NCI-H1417 treated with DMSO at 0.1 percent for 48 hours (cell line): ENCODE results near the gene AMD1.
"Not testable (repeated sequence)": the region's sequence is repeated elsewhere in the genome, so short reads cannot be mapped to it uniquely, and the experiment has no call there.

Source experiments
- DNase-seq: peaks from one replicate; lab custom pipeline; 2025; lab: John Stamatoyannopoulos, UW

Gene AMD1

DNA sequence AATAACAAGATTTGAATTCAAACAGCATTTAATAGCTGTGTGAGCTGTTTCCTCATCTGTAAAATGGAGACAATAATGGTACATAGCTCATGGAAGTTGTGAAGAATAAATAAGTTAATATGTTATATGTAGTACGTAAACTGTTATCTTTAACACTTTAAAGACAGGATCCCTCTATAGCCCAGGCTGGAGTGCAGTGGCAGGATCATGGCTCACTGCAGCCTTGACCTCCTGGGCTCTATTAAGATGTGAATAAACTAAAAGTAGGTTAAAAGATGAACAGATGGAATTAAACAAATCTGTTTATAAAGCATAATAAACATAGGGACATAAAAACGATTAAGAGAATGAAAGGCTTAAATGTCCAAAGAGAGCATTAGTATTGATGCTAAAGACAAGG, 3.0 kb downstream of the AMD1 start:
- no peak for DNase-seq

- no peak for DNase-seq
Observed at GRCh38 chr6:110878751-110879522, 4.4 kb downstream of the AMD1 start.

- no peak for DNase-seq
Observed at GRCh38 chr6:110880651-110881050, 6.1 kb downstream of the AMD1 start.

GRCh38 chr6:110881546-110882273, 7.1 kb downstream of the AMD1 start:
- no peak for DNase-seq

GRCh38 chr6:110882274-110882619, 7.7 kb downstream of the AMD1 start:
- DNase-seq = no peak

DNA sequence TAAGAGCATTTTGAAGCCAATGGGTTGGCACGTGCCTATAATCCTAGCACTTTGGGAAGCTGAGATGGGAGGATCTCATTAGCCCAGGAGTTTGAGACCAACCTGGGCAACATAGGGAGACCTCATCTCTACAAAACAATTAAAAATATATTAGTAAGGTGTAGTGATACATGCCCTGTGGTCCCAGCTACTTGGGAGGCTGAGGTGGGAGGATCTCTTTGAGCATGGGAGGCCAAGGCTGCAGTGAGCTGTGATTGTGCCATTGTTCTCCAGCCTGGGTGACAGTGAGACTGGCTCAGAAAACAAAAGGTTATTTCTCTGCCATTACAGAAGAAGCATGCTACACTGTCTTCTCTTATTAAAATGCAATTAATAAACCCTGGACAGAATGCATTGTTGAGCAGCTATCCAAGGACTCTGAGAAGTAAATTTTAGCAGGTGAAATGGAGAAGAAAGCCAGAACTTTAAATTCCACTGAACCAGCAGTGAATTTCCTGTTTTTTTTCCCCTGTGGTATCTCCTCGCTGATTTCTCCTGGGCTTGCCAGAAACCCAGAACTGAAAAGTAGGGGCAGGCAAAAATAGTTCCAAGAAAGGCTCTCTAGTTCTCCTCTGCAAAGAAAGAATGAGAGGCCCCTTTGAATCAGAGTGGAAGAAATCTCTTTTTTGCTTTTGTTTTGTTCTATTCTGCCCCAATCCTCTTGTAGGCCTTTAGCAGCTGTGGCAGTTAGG, 8.4 kb downstream of the AMD1 start:
- DNase-seq = no peak

GRCh38 chr6:110884321-110884720, 9.7 kb downstream of the AMD1 start:
- no peak for DNase-seq

GRCh38 chr6:110885526-110885925, 10.9 kb downstream of the AMD1 start:
- no peak for DNase-seq

DNA sequence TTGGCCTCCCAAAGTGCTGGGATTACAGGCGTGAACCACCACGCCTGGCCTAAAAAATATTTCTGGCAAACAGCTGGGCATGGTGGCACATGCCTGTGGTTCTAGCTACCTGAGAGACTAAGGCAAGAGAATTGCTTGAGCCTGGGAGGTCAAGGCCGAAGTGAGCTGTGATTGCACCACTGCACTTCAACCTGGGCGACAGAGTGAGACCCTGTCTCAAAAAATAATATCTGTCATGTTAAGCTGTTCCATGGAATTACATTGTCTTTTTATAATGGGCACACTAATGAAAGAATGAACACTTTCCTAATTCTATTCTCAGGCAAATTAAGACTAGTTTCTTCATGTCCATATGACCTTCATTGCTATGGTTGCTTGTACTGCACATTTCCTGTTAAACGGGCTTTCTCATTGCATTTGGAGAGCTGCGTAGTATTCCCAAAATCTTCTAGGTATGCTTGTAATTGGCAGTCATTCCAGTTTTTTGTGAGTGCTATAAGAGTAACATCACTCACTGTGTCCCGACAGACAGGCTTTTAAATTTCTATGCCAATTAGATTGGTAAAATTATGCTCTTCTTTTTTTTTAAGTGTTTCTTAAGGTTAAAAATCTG, 12.1 kb downstream of the AMD1 start:
- no peak for DNase-seq

DNA sequence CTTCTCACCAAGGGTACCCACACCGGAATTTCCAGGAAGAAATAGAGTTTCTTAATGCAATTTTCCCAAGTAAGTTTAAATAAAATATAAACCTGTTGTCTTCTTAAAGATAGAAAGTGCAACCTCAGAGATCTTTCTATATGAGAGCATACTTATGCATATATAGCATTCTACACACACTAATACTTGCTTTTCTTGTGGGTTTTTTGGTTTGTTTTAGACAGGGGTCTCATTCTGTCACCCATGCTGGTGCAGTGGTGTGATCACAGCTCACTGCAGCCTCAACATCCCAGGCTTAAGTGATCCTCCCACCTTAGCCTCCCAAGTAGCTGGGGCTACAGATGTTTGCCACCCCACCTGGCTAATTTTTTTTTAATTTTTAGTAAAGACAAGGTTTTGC, 15.7 kb downstream of the AMD1 start:
- DNase-seq = no peak

DNA sequence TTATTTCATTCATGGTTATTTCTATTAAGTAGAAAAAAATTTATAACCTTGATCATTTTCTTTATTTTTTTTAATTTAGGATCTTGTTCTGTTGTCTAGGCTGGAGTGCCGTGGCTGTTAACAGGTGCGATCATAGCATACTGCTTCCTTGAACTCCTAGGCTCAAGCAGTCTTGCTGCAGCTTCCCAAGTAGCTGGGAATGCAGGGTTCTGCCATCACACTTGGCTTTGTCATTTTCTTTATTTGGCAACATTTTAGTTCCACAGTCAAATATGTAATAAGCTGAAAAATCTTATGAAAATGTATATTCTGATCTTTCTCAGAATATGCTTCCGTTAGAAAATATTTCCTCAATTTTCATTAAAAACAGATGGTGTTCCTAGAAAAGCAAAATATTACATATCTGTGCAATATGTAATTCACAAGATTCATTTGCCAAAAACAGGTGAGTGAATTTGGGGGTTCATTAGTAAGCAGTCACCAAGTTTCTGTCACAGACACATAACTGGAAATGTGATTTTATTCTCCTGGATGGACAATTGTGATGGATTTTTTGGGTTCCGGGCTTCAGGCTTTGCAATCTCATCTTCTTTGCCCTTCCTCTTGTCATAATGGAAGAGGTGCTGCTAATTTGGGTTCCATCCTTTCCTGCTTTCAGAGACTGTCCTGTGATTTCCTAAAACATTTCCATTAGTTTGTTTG, 21.5 kb downstream of the AMD1 start:
- DNase-seq = no peak

DNA sequence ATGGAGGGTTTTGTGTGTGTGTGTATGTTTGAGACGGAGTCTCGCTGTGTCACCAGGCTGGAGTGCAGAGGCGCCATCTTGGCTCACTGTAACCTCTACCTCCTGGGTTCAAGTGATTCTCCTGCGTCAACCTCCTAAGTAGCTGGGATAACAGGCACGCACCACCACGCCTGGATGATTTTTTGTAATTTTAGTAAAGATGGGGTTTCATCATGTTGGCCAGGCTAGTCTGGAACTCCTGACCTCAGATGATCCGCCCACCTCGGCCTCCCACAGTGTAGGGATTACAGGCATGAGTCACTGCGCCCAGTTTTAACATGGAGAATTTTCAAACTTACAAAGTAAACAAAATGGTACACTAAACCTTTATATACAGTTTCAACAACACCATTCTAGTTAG, 22.8 kb downstream of the AMD1 start:
- no peak for DNase-seq

GRCh38 chr6:110898111-110898510, 23.5 kb downstream of the AMD1 start:
- no peak for DNase-seq

- DNase-seq = no peak
Observed at GRCh38 chr6:110900028-110900598, 25.5 kb downstream of the AMD1 start.

DNA sequence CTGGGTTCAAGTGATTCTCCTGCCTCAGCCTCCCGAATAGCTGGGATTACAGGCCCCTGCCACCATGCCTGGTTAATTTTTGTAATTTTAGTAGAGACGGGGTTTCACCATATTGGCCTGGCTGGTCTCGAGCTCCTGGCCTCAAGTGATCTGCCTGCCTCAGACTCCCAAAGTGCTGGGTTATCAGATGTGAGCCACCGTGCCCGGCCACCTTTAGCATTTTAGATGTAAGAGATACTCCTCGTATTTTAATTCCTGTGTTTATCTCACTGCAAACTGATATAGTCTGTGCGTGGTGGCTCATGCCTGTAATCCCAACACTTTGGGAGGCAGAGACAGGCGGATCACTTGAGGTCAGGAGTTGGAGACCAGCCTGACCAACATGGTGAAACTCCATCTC, 27.0 kb downstream of the AMD1 start:
- not testable (repeated sequence) for DNase-seq

DNA sequence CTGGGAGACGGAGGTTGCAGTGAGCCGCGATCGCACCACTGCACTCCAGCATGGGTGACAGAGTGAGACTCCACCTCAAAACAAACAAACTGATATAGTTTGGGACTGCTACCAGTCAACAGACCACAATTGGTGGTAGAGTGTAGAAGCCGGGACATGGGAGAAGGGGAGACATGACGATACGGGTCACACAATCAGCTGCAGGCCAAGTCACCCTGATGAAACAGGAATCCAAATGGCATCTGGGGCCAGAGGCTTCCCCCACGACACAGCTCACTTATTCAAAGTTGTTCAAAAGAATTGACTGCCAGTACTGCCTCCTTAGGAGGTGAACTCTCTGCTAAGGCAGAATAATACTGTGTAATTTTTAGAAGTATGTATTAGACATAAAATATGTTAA, 27.5 kb downstream of the AMD1 start:
- DNase-seq = no peak

GRCh38 chr6:110906273-110906672, 31.7 kb downstream of the AMD1 start:
- DNase-seq = not testable (repeated sequence)

- DNase-seq = no peak
Observed at GRCh38 chr6:110930781-110931180, 56.2 kb downstream of the AMD1 start.

GRCh38 chr6:110933912-110934311, 59.3 kb downstream of the AMD1 start:
- no peak for DNase-seq

- DNase-seq = no peak
Observed at GRCh38 chr6:110934381-110934898, 59.9 kb downstream of the AMD1 start.

- no peak for DNase-seq
Observed at GRCh38 chr6:110935171-110935570, 60.6 kb downstream of the AMD1 start.
